ENCODE data around the gene CCDC69.

Gene CCDC69

GRCh38 chr5:151140686-151141459 is 83.0 kb downstream of the CCDC69 start:
- no peak for DNase-seq

- no peak for DNase-seq
Measured at GRCh38 chr5:151139646-151140045, 84.2 kb downstream of the CCDC69 start.

GRCh38 chr5:151139015-151139414 is 84.9 kb downstream of the CCDC69 start:
- no peak for DNase-seq

- no peak for DNase-seq
Measured at GRCh38 chr5:151138114-151138513, 85.8 kb downstream of the CCDC69 start.

- DNase-seq = no peak
Measured at GRCh38 chr5:151137067-151137825, 86.6 kb downstream of the CCDC69 start.

GRCh38 chr5:151134228-151134627 is 89.7 kb downstream of the CCDC69 start:
- no peak for DNase-seq

- DNase-seq = peak; percentile 79 to 84 (median 81)
Measured at GRCh38 chr5:151132963-151133362, 90.9 kb downstream of the CCDC69 start.
